Measurements from ENCODE around the gene TRIB2.

Gene TRIB2

DNA sequence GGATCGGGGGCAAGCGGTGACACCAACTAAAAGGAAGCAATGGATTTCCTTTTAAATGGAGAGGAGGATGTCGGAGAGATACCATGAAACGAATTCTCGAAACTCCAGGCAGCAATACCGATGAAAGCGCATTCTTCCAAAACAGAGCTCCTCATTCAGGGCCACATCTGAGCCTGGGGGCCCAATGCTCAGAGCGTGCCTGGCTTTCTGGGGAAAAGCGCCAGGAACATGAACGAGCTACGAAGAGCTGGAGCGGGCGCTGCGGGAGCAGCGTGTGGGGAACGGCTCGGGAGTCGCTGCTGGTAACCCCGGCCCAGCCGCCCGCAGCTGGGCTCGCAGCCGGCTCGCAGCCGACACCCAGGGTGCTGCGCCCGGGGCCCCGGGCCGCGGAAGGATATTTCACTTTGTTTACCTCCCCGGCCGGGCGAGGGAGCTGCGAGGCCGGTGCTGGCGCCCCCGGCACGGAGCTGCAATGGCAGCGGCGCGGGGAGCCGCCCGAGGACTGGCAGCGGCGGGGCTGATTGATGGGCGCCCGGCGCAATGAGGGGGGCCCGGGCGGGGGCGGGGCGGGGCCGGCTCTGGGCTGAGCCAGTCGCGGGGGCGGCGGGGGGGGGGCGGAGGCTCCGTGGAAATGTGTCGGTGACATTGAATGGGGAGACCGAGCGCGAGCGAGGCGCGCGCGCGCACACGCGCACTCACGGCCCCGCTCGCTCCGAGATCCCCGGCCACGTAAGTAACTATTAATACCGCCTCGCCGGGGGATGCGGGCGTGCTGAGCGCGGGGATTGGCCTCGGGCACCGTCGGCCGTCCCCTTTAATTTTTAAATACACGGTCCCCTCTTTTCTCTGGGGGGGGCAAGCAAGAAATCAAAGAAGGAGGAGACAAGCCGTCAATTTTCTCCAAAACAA is at the start of gene TRIB2:
TRIB2 (plus strand) TSS at position 655 of the 909 bp plus-strand sequence. CDS start 1,372 bp downstream, outside the sequence.
- H3K9ac ChIP-seq (ENCODE audit: low read length in 5 of 5): peak within 1 kb of the TSS; percentile 44 to 90 (median 81)
- peak within 1 kb of the TSS; percentile 93 for H3K27ac ChIP-seq (ENCODE audit: low read depth, low read length)
- no peaks in the 10 kb centered on the region for H3K9me3 ChIP-seq (ENCODE audit: control insufficient read depth in 5 of 5, low read length in 5 of 5)
- peaks cover 2 to 63% (median 51%) of the 10 kb centered on the region in 5 donors for H3K4me1 ChIP-seq (ENCODE audit: control insufficient read depth in 5 of 5, insufficient read depth in 5 of 5, low read length in 5 of 5)
- no peaks in the 10 kb centered on the region for H3K36me3 ChIP-seq (ENCODE audit: control insufficient read depth in 5 of 5, insufficient read depth in 5 of 5, low read length in 5 of 5)
- peak within 1 kb of the TSS; percentile 71 to 86 (median 85) for H3K4me3 ChIP-seq (ENCODE audit: low read depth in 1 of 5, low read length in 5 of 5)
- no peaks in the 10 kb centered on the region for H3K27me3 ChIP-seq (ENCODE audit: control insufficient read depth in 5 of 5, insufficient read depth in 4 of 5, low read length in 5 of 5)

DNA sequence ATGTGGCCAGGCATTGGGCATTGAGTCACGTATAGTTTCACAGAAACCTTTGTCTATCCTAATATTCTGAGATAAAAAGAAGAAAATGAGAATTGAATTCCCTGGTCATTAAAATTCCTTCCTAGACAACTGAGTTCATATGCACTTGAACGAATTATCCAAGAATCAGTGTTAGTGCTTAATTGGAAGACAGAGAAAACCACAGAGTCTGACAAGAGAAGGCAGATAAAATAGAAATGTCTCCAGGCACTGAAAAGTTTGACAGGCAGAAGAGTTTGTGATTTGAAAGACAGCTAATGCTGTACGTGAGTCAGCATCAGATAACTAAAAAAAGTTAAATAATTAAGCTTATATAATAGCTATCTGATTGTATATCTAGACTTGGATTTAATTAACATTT is 47.7 kb upstream of the TRIB2 start:
- peaks cover 4 to 22% (median 13%) of the 10 kb centered on the region in 5 donors for H3K4me1 ChIP-seq (ENCODE audit: control insufficient read depth in 5 of 5, insufficient read depth in 5 of 5, low read length in 5 of 5)
- no peak overlapping the region for H3K9ac ChIP-seq (ENCODE audit: low read length in 5 of 5)
- H3K27me3 ChIP-seq (ENCODE audit: control insufficient read depth in 5 of 5, insufficient read depth in 4 of 5, low read length in 5 of 5): no peaks in the 10 kb centered on the region
- no peak overlapping the region for H3K27ac ChIP-seq (ENCODE audit: low read depth, low read length)
- H3K4me3 ChIP-seq (ENCODE audit: low read depth in 1 of 5, low read length in 5 of 5): no peak overlapping the region
- peaks cover 3 to 17% (median 8%) of the 10 kb centered on the region in 5 donors for H3K9me3 ChIP-seq (ENCODE audit: control insufficient read depth in 5 of 5, low read length in 5 of 5)
- H3K36me3 ChIP-seq (ENCODE audit: control insufficient read depth in 5 of 5, insufficient read depth in 5 of 5, low read length in 5 of 5): no peaks in the 10 kb centered on the region

DNA sequence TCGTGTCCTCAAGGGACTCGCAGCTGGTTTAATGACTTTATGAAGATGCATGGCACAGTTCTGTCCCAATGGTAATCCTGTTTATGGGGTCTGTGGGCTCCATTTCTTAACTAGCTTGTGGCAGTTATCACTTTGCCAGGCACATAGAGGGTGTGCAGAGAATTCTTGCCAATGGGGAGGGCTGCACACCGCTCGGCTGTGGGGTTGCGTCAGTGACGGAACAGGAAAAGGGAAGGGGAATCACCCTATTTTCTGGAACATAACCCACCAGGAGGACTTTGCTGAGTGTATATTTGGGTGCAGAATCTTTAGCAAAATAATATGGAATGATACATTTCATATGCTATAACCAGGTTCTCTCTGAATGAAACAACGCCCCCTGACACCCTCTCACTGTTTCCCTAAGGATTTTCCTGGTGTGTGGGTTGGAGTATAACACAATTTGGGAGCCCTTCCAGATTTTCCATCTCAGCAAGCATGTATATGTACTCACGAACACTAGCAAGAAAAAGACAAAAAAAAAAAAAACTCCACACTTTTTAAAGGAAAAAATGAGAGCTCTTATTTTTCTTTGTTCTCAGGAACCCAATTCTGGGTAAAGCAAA is 43.9 kb upstream of the TRIB2 start:
- Histone ChIP-seq H3K27ac (ENCODE audit: low read depth, low read length) (no peak overlapping the region), H3K9me3 (ENCODE audit: control insufficient read depth in 5 of 5, low read length in 5 of 5) (no peaks in the 10 kb centered on the region), H3K4me3 (ENCODE audit: low read depth in 1 of 5, low read length in 5 of 5) (no peak overlapping the region), H3K27me3 (ENCODE audit: control insufficient read depth in 5 of 5, insufficient read depth in 4 of 5, low read length in 5 of 5) (no peaks in the 10 kb centered on the region), H3K36me3 (ENCODE audit: control insufficient read depth in 5 of 5, insufficient read depth in 5 of 5, low read length in 5 of 5) (no peaks in the 10 kb centered on the region), H3K4me1 (ENCODE audit: control insufficient read depth in 5 of 5, insufficient read depth in 5 of 5, low read length in 5 of 5) (peaks cover 0 to 14% (median 9%) of the 10 kb centered on the region in 5 donors), H3K9ac (ENCODE audit: low read length in 5 of 5) (no peak overlapping the region)

DNA sequence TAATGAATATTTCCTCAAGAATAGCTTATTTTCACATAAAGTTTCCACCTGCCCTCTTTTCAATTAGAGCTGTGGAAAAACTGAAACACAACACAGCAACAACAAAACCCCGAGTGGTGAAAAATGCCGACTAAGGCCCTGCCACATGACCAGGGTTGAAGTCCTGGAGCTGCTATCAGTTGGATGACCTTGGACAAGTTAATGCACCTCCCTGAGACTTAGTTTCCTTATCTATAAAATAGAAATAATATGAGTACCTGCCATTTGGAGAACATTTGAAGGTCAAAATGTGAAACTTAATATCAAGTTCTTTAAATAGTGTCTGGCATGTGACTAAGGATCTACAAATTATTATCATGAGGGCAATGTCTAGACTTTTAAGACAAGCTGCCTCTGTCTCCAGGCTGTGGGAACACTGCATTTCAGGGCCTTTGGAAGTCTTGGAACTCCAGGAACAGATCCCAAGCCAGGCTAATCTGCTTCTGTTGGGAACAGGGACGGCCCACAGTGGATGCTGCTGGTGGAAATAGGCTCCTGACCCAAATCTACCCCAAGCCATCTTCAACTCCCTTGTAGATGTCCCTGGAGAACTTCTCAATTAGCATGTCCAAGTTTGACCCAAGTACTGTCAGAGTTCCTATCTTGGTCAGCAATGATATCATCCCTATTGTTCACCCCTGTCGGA is 42.0 kb upstream of the TRIB2 start:
- no peak overlapping the region for H3K9ac ChIP-seq (ENCODE audit: low read length in 5 of 5)
- H3K27ac ChIP-seq (ENCODE audit: low read depth, low read length): no peak overlapping the region
- no peak overlapping the region for H3K4me3 ChIP-seq (ENCODE audit: low read depth in 1 of 5, low read length in 5 of 5)
- H3K4me1 ChIP-seq (ENCODE audit: control insufficient read depth in 5 of 5, insufficient read depth in 5 of 5, low read length in 5 of 5): peaks cover 0 to 14% (median 9%) of the 10 kb centered on the region in 5 donors
- no peaks in the 10 kb centered on the region for H3K36me3 ChIP-seq (ENCODE audit: control insufficient read depth in 5 of 5, insufficient read depth in 5 of 5, low read length in 5 of 5)
- no peaks in the 10 kb centered on the region for H3K27me3 ChIP-seq (ENCODE audit: control insufficient read depth in 5 of 5, insufficient read depth in 4 of 5, low read length in 5 of 5)
- no peaks in the 10 kb centered on the region for H3K9me3 ChIP-seq (ENCODE audit: control insufficient read depth in 5 of 5, low read length in 5 of 5)

DNA sequence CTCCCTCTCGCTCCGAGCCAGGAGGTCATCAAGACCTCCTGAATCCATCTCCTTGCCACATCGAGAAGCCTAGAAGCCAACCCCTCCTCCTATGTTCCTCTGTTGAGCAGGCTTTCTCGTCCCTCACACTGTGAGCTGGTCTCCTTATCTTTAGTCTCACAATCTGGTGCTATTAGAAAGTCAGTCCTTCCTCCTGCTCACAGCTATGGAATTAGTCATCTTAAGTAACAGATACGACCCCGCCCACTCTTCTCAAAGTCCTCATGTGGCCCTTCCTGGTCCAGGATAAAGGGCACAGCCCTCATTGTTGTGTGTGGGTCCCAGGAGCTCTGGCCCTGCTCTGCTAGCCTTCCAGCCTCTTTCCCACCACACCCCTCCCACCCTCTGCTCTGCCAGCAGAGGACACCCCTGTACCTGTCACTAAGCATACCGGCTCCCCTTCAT is 41.4 kb upstream of the TRIB2 start:
- no peak overlapping the region for H3K27ac ChIP-seq (ENCODE audit: low read depth, low read length)
- H3K9me3 ChIP-seq (ENCODE audit: control insufficient read depth in 5 of 5, low read length in 5 of 5): no peaks in the 10 kb centered on the region
- no peak overlapping the region for H3K4me3 ChIP-seq (ENCODE audit: low read depth in 1 of 5, low read length in 5 of 5)
- H3K4me1 ChIP-seq (ENCODE audit: control insufficient read depth in 5 of 5, insufficient read depth in 5 of 5, low read length in 5 of 5): peaks cover 0 to 14% (median 9%) of the 10 kb centered on the region in 5 donors
- no peaks in the 10 kb centered on the region for H3K27me3 ChIP-seq (ENCODE audit: control insufficient read depth in 5 of 5, insufficient read depth in 4 of 5, low read length in 5 of 5)
- no peaks in the 10 kb centered on the region for H3K36me3 ChIP-seq (ENCODE audit: control insufficient read depth in 5 of 5, insufficient read depth in 5 of 5, low read length in 5 of 5)
- no peak overlapping the region for H3K9ac ChIP-seq (ENCODE audit: low read length in 5 of 5)

DNA sequence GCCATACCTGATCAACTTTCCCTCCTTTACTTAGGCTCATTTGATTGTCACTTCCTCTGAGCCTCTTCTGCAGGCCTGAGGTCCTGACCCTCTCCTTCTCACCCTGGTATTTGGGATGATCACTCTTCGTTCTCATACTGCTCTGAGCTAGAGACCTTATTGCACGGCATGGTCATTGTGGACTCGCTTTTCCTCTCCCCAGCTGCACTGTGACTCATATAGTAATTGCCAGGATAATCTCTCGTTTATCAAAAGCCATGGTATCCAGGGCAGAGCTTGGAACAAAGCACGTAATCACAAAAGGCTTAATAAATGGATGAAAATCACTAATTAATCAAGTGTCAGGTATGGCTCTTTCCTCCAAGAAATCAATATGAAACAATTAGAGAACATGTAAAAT is 40.9 kb upstream of the TRIB2 start:
- Histone ChIP-seq H3K27me3 (ENCODE audit: control insufficient read depth in 5 of 5, insufficient read depth in 4 of 5, low read length in 5 of 5) (no peaks in the 10 kb centered on the region), H3K4me3 (ENCODE audit: low read depth in 1 of 5, low read length in 5 of 5) (no peak overlapping the region), H3K9ac (ENCODE audit: low read length in 5 of 5) (no peak overlapping the region), H3K4me1 (ENCODE audit: control insufficient read depth in 5 of 5, insufficient read depth in 5 of 5, low read length in 5 of 5) (peaks cover 0 to 14% (median 9%) of the 10 kb centered on the region in 5 donors), H3K36me3 (ENCODE audit: control insufficient read depth in 5 of 5, insufficient read depth in 5 of 5, low read length in 5 of 5) (no peaks in the 10 kb centered on the region), H3K27ac (ENCODE audit: low read depth, low read length) (no peak overlapping the region), H3K9me3 (ENCODE audit: control insufficient read depth in 5 of 5, low read length in 5 of 5) (no peaks in the 10 kb centered on the region)

DNA sequence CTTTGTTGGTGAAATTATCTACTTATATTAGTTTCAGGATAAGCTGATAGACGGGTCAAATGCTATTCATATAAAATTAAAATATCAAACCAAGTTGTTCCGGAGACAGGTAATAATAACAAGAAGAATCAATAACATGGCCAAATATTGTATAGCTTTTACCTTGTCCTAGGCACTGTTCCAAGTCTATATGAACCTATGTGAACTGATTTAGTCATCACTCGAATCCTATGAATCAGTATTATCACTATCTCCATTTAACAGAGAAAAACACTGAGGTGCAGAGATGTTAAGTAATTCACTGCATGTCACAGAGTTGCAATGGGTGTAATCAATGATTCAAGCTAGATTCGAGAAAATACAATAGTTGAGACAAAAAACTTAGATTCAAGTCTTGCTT is 40.0 kb upstream of the TRIB2 start:
- no peak overlapping the region for H3K9ac ChIP-seq (ENCODE audit: low read length in 5 of 5)

DNA sequence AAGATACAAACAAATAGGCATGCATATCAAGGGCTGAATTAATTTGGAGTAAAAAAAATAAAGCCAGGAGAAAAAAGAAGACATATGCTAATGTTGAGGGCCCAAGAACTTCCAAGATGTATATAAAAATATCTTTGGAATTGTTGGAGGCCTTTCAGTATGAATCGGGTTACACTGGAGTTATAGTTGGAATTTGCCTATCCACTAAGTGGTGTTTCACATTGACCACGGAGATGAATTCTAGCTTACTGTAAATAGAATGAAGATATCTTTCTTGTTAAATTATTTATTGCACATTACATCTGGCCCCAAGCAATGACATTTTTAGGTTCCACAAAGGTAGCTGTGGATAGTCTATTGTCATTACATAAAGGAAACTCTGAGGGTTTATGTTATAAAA is 38.5 kb upstream of the TRIB2 start:
- H3K9ac ChIP-seq (ENCODE audit: low read length in 5 of 5): no peak overlapping the region
- no peaks in the 10 kb centered on the region for H3K9me3 ChIP-seq (ENCODE audit: control insufficient read depth in 5 of 5, low read length in 5 of 5)
- peaks cover 0 to 5% (median 0%) of the 10 kb centered on the region in 5 donors for H3K4me1 ChIP-seq (ENCODE audit: control insufficient read depth in 5 of 5, insufficient read depth in 5 of 5, low read length in 5 of 5)
- no peak overlapping the region for H3K4me3 ChIP-seq (ENCODE audit: low read depth in 1 of 5, low read length in 5 of 5)
- H3K36me3 ChIP-seq (ENCODE audit: control insufficient read depth in 5 of 5, insufficient read depth in 5 of 5, low read length in 5 of 5): no peaks in the 10 kb centered on the region
- H3K27ac ChIP-seq (ENCODE audit: low read depth, low read length): no peak overlapping the region
- H3K27me3 ChIP-seq (ENCODE audit: control insufficient read depth in 5 of 5, insufficient read depth in 4 of 5, low read length in 5 of 5): no peaks in the 10 kb centered on the region

More for the DNA sequence above, 40.0 kb upstream of the TRIB2 start:
- Histone ChIP-seq H3K4me1 (ENCODE audit: control insufficient read depth in 5 of 5, insufficient read depth in 5 of 5, low read length in 5 of 5) (peaks cover 0 to 10% (median 6%) of the 10 kb centered on the region in 5 donors), H3K27me3 (ENCODE audit: control insufficient read depth in 5 of 5, insufficient read depth in 4 of 5, low read length in 5 of 5) (no peaks in the 10 kb centered on the region), H3K9me3 (ENCODE audit: control insufficient read depth in 5 of 5, low read length in 5 of 5) (no peaks in the 10 kb centered on the region), H3K27ac (ENCODE audit: low read depth, low read length) (no peak overlapping the region), H3K36me3 (ENCODE audit: control insufficient read depth in 5 of 5, insufficient read depth in 5 of 5, low read length in 5 of 5) (no peaks in the 10 kb centered on the region), H3K4me3 (ENCODE audit: low read depth in 1 of 5, low read length in 5 of 5) (no peak overlapping the region)

DNA sequence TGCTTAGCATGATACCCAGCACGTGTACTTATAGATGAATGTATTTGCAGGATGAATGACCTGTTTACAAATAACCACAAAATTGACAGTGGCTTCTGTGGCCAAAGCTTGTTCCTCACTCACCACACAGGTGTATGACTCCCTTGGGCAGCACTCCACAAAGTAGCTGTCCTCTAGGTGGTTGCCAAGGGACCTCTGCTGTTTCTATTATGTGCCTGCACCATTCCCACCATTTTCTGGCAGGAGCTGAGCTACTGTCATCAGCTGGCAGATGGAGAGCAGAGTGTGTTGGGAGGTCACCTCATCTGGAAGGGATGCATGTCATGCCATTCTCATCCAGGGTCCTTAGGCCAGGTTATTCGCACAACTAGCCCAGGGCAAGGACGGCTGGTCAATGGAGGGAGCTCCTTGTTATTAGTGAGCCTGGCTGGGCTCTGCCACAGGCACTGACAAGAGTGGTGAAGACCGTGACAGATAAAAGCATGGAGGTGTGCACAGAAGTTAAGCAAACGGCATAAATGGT is 37.1 kb upstream of the TRIB2 start:
- H3K36me3 ChIP-seq (ENCODE audit: control insufficient read depth in 5 of 5, insufficient read depth in 5 of 5, low read length in 5 of 5): no peaks in the 10 kb centered on the region
- no peak overlapping the region for H3K4me3 ChIP-seq (ENCODE audit: low read depth in 1 of 5, low read length in 5 of 5)
- no peaks in the 10 kb centered on the region for H3K27me3 ChIP-seq (ENCODE audit: control insufficient read depth in 5 of 5, insufficient read depth in 4 of 5, low read length in 5 of 5)
- H3K4me1 ChIP-seq (ENCODE audit: control insufficient read depth in 5 of 5, insufficient read depth in 5 of 5, low read length in 5 of 5): peaks cover 0 to 12% (median 7%) of the 10 kb centered on the region in 5 donors
- H3K27ac ChIP-seq (ENCODE audit: low read depth, low read length): no peak overlapping the region
- no peaks in the 10 kb centered on the region for H3K9me3 ChIP-seq (ENCODE audit: control insufficient read depth in 5 of 5, low read length in 5 of 5)
- H3K9ac ChIP-seq (ENCODE audit: low read length in 5 of 5): no peak overlapping the region
